ENCODE results near the gene MDFI. TPM values are rescaled to one million over a fixed set of nuclear protein-coding genes. Genes with fewer than 3 reads are reported as not detected.
A peak's percentile ranks its signal among the peaks of the same experiment; 100 is the strongest.

The MDFI gene
- polyA plus RNA-seq, 4 donors, result 37.5 to 62.2 (median 49.3) TPM

GRCh38 chr6:41668968-41669367 lies 30.7 kb downstream of the MDFI start:
- DNase-seq (ENCODE audit: low read depth in 4 of 4, low spot score in 2 of 4), result no peak

- DNase-seq (ENCODE audit: low read depth in 4 of 4, low spot score in 2 of 4), result no peak
These were observed 32.6 kb downstream of the MDFI start for GRCh38 chr6:41670703-41671360.

DNA sequence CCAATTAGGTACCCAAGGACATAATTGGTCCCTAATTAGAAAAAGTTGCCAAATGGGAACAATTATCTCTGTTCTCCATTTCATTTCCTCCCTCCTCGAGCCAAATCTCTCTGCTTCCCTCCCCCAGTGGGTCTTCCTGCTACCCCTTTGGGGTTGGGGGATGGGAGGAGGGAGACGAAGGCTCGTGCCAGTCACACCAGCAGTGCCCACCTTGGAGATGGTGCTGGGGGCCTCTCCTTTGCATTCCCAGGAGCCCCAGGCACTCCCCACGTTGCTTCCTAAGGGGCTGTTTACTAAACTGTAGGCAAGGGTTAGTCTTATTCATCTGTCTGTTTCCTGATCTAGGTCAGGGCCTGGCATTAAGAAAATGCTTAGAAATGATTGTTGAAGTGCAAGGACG lies 33.1 kb downstream of the MDFI start:
- DNase-seq (ENCODE audit: low read depth in 4 of 4, low spot score in 2 of 4), result no peak

GRCh38 chr6:41672016-41672415 lies 33.7 kb downstream of the MDFI start:
- DNase-seq (ENCODE audit: low read depth in 4 of 4, low spot score in 2 of 4), result no peak

DNA sequence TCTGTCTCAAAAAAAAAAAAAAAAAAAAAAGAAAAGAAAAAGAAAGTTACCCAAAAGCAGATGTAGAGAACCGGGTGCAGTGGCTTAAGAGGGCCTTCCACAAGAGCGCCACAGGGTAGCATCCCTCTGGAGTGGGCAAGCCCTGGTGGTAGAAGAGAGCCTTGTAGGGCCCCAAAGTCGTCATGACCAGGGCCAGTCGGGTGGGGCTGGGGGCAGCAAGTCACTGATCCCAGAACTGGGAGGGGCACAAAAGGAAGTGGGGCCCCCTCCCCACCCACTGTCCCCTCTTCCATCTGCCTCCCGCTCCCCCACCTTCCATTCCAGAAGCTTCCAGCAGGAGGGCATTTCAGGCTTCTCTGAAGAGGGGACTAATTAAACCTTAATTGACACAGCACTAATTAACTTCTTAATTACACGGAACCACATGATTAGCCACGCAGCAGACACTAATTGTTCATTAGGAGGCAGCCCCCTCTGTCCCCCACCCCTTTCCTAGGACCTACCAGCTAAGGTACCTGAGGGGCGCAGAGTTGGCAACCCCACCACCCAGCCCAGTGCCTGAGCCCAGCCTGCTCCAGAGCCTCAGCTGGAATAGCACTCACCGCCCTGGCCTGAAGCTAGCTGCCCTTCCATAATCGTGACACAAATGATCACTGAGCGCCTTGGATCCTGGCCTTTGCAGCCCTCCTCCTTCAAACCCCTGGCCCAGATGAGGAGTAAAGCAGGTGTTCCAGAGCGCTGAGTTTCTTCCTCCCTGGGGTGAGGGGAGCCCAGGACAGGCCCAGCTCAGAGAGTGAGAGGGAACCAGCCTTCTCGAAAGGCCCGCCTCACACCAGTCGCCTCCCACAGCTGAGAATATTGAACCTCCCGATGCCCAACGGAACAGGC lies 34.8 kb downstream of the MDFI start:
- no peak for DNase-seq (ENCODE audit: low read depth in 4 of 4, low spot score in 2 of 4)

DNA sequence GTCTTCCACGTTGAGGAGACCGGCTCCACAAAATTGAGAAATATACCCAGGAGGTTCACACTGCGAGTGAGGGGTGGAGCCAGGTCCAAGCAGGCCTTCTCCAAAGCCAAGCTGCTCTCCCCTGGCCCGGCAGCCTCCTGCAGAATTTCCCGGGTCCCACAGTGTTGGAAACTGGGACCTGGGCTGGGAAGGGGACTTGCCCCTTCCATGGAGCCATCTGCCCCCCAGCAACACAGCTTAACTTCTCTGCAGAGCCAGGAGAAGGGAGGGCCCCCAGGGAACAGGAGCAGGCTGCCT lies 35.4 kb downstream of the MDFI start:
- DNase-seq (ENCODE audit: low read depth in 4 of 4, low spot score in 2 of 4), result no peak

DNA sequence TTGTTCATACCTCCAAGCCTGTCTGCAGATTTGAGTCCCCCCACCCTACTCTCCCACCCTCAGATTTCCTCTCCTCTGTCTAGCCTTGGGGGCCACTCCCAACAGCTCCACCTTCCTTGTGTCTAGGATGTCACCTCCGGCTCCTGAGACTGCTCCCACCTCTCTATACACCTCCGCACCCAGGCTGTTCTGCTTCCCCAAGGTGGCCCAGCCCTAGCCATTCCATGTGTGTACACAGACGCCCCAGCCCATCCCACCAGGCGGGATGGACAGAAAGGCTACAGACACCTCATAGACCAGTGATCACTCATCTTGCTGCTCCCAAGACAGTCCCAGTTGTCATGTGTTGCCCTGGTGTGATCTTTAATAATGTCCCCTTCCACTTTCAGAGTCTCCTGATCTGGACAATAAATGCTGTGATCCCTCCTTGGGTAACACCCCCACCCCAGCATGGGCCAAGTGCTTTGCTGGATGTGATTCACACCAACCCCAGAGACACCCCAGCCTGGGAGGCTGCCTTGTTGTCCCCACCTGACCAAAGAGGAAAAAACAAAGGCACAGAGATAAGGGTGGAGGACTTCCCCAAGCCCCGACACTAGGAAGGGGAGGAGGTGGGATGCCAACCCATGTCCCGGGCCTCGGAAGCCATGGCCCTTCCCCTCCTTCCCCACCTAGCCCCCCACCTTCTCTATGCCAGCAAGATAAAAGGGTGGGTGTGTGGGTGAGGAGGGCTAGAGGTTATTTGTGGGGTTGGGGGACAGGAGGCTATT lies 36.1 kb downstream of the MDFI start:
- no peak for DNase-seq (ENCODE audit: low read depth in 4 of 4, low spot score in 2 of 4)

- no peak for DNase-seq (ENCODE audit: low read depth in 4 of 4, low spot score in 2 of 4)
These were observed 37.0 kb downstream of the MDFI start for GRCh38 chr6:41675176-41675775.

DNA sequence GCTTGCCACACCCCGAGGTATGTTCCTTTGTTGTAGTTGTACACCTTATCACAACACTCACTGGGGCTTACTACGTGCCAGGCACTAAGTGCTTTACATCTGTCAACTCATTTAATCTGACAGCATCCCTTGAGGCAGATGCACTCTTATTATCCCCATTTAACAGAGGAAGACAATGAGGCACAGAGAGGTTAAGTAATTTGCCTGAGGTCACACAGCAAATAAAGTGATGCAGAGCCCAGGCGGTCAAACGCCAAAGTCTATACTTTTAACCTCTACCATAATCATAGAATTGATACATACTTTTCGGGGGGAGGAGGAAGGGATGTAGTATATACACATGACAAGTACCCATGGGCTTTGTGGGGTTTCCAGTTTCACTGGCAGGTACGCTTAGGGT lies 37.7 kb downstream of the MDFI start:
- DNase-seq (ENCODE audit: low read depth in 4 of 4, low spot score in 2 of 4), result no peak

DNA sequence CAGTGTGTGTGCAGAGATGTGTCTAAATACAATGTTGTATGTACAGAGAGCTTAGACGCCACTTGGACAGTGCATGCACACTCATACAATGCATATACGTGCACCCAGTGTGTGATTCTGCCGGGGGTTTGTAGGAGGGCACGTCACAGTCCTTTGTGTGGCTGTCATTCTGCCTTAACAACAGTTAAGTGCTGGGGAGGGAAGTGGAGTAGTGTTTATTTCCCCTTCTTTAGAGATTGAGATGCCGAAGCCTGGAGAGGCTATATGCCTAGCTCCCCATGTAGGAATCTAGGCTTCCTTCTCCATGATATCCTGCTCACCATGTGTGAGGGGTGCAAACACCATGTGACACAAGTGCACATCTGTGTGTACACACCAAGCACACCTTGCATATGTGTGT lies 38.2 kb downstream of the MDFI start:
- DNase-seq (ENCODE audit: low read depth in 4 of 4, low spot score in 2 of 4), result no peak

- no peak for DNase-seq (ENCODE audit: low read depth in 4 of 4, low spot score in 2 of 4)
These were observed 39.1 kb downstream of the MDFI start for GRCh38 chr6:41677124-41677921.

DNA sequence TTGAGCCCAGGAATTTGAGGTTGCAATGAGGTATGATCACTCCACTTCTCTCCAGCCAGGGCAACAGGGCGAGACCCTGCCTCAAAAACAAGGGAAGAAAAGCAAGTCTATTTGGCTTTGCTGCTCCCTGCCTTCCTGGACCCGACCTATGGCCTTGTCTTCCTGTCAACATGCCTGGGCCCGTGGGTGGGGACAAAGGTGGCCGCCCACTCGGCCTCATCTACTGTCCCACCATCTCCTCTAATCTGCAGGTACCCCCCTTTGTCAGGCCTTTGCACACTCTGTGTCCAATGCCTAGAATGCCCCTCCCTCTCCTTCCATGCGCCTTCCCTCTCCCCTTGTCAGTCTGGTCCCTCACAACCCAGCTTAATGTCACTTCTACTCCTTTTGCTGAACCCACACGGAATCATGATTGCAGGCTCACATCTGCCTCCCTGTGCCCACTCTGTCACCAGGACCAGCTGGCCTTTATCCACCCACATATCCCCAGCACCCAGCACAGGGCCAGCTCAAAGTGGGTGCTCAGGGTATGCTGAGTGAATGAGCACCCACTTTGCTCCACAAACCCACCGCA lies 40.3 kb downstream of the MDFI start:
- no peak for DNase-seq (ENCODE audit: low read depth in 4 of 4, low spot score in 2 of 4)

DNA sequence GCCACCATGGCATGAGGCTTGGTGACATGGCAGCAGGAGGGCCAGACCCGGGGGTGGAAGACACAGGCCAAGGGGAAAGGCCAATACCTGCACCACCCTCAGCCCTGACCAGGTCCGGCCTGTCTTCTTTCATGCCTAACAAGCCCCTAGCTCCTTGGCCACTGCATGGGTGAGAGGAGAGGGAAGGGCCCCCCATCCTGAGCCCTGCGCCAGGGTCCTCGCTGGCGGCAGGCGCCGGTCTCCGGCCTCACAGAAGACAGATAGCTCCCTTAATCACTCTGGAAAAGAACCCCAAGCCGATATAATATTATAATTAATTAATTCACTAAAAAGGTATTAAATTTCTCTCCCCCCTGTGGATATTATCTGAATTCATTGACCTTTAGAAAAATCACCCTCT lies 41.4 kb downstream of the MDFI start:
- no peak for DNase-seq (ENCODE audit: low read depth in 4 of 4, low spot score in 2 of 4)

DNA sequence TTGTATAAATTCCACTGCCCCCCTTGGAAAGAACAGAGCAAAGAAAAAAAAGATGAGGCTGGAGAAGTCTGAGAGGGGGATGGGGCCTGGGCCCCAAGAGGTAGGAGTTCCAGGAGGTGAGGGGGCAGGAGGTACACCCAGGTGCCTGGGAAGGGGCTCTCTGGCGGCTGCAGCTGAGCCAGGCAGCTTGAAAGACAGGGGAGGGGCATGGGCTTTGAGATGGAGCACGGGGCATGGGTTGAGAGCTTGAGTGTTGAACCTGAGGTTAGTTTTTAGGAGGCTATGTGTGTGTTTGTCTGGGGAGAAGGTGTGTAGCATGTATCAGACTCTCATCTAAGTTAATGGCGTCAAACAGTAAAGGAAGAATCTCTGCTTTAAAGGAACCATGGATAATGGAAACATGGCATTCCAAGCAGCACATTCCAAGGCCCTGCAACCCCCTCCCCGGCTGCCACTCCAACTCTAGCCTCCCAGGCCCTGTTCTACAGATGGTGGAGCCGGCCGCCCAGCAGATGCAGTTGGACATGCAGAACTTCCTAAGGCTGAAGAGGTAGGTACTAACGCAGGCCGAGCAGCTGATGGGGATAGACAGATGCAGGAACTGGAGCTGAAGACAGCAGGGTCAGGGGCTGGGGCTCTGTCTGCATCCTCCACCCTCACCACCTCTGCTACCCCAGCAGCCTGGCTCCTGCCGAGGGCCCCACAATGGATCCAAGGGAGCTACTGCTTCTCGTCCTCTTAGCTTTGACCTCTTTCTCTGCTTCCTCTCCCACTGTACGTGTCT lies 42.1 kb downstream of the MDFI start:
- DNase-seq (ENCODE audit: low read depth in 4 of 4, low spot score in 2 of 4), result no peak

GRCh38 chr6:41682056-41682477 lies 43.8 kb downstream of the MDFI start:
- DNase-seq (ENCODE audit: low read depth in 4 of 4, low spot score in 2 of 4), result peak; percentile 63 to 89 (median 76)

GRCh38 chr6:41682497-41683272 lies 44.4 kb downstream of the MDFI start:
- DNase-seq (ENCODE audit: low read depth in 4 of 4, low spot score in 2 of 4), result no peak

GRCh38 chr6:41683273-41683522 lies 44.9 kb downstream of the MDFI start:
- DNase-seq (ENCODE audit: low read depth in 4 of 4, low spot score in 2 of 4), result no peak

DNA sequence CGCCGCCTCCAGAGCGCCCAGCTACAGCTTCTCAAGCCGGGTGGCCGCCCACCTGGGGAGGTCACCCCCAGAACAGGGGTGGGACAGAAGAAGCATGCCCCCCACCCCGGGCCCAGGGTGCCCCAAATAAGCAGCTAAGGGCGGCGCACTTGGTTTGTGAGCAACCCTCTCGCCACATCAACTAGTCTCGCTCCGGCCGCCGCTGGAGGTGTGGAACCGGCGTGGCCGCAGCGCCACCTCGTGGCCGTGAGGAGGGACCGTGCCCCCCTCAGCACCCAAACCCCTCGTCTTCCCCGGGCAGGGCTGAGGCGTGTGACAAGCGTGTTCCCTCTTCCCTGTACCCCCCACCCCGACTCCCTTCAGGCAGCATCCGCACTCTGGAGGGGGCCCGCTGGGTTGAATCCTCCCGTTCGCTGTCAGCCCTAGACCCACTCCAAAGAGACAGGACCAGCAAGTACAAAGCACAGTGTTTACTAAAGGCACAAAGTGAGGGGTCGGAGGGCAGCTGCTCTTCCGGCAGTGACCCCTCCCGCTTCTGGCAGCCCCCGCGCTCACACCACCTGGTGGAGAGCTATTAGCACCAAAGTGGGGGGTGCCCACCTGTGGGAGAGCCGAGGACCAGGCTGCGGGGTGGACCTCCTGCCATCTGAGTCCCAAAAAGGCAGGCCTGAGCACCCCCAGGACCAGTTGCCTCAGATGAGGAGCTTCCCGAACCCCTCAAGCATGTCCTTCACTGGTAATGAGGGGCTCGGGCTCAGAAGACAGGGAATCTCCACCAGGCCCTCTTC lies 45.4 kb downstream of the MDFI start:
- DNase-seq (ENCODE audit: low read depth in 4 of 4, low spot score in 2 of 4), result peak; percentile 52 to 69 (median 63)
